RWPE2 (cell line): ENCODE measurements around the gene CPEB1.
A peak's percentile ranks its signal among the peaks of the same experiment; 100 is the strongest.

Experiments used
- ATAC-seq: fragments of 200-7000 bp; cut with Tn5 transposase; 3 replicates; pipeline ENCODE4 v1.9.1; 2021; ENCODE audit warnings: low read depth
- DNase-seq: peaks from one replicate; pipeline ENCODE4 v3.0.0-alpha.2; 2020; ENCODE audit warnings: low spot score
- H3K27ac ChIP-seq: fragments of 450-650 bp; 2 replicates; pipeline ENCODE4 v1.5.1; 2017; ENCODE audit warnings: mild to moderate bottlenecking; ENCODE audit not compliant: poor library complexity, severe bottlenecking
- H3K27me3 ChIP-seq: fragments of 250-450 bp; sonication (Bioruptor Pico); 2 replicates; pipeline ENCODE4 v1.5.1; 2021; ENCODE audit warnings: mild to moderate bottlenecking, moderate library complexity; ENCODE audit not compliant: insufficient read depth, poor library complexity, severe bottlenecking
- H3K36me3 ChIP-seq: fragments of 250-450 bp; sonication (Bioruptor Pico); 2 replicates; pipeline ENCODE4 v1.5.1; 2020; ENCODE audit warnings: low read depth, mild to moderate bottlenecking, moderate library complexity
- H3K4me1 ChIP-seq: fragments of 250-450 bp; sonication (Bioruptor Pico); 2 replicates; pipeline ENCODE4 v1.5.1; 2021; ENCODE audit warnings: mild to moderate bottlenecking, moderate library complexity; ENCODE audit not compliant: insufficient read depth, poor library complexity, severe bottlenecking
- H3K4me3 ChIP-seq: fragments of 250-450 bp; sonication (Bioruptor Pico); 2 replicates; pipeline ENCODE4 v1.5.1; 2021; ENCODE audit warnings: mild to moderate bottlenecking, moderate library complexity; ENCODE audit not compliant: severe bottlenecking
- H3K9me3 ChIP-seq: fragments of 250-450 bp; sonication (Bioruptor Pico); 2 replicates; pipeline ENCODE4 v1.5.1; 2021; ENCODE audit warnings: mild to moderate bottlenecking, moderate library complexity; ENCODE audit not compliant: severe bottlenecking
- TF ChIP-seq, protein P1 (sequence below): fragments of 450-650 bp; IDR thresholded peaks from one replicate; pipeline ENCODE4 v1.5.1; 2017; ENCODE audit warnings: mild to moderate bottlenecking, moderate library complexity; ENCODE audit not compliant: poor library complexity, severe bottlenecking

Gene CPEB1

GRCh38 chr15:82540984-82541431 is 106.2 kb downstream of the CPEB1 start:
- DNase-seq: no peak
- no peaks in the 10 kb centered on the region for H3K27me3 ChIP-seq
- H3K9me3 ChIP-seq: no peaks in the 10 kb centered on the region
- peak overlapping the region; percentile 81 for H3K4me3 ChIP-seq
- ATAC-seq: peak; percentile 9
- peaks cover 17% of the 10 kb centered on the region for H3K4me1 ChIP-seq
- H3K36me3 ChIP-seq: peaks cover 41% of the 10 kb centered on the region
- TF ChIP-seq, protein P1, sequence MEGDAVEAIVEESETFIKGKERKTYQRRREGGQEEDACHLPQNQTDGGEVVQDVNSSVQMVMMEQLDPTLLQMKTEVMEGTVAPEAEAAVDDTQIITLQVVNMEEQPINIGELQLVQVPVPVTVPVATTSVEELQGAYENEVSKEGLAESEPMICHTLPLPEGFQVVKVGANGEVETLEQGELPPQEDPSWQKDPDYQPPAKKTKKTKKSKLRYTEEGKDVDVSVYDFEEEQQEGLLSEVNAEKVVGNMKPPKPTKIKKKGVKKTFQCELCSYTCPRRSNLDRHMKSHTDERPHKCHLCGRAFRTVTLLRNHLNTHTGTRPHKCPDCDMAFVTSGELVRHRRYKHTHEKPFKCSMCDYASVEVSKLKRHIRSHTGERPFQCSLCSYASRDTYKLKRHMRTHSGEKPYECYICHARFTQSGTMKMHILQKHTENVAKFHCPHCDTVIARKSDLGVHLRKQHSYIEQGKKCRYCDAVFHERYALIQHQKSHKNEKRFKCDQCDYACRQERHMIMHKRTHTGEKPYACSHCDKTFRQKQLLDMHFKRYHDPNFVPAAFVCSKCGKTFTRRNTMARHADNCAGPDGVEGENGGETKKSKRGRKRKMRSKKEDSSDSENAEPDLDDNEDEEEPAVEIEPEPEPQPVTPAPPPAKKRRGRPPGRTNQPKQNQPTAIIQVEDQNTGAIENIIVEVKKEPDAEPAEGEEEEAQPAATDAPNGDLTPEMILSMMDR: no peak
- peak overlapping the region; percentile 79 for H3K27ac ChIP-seq

DNA sequence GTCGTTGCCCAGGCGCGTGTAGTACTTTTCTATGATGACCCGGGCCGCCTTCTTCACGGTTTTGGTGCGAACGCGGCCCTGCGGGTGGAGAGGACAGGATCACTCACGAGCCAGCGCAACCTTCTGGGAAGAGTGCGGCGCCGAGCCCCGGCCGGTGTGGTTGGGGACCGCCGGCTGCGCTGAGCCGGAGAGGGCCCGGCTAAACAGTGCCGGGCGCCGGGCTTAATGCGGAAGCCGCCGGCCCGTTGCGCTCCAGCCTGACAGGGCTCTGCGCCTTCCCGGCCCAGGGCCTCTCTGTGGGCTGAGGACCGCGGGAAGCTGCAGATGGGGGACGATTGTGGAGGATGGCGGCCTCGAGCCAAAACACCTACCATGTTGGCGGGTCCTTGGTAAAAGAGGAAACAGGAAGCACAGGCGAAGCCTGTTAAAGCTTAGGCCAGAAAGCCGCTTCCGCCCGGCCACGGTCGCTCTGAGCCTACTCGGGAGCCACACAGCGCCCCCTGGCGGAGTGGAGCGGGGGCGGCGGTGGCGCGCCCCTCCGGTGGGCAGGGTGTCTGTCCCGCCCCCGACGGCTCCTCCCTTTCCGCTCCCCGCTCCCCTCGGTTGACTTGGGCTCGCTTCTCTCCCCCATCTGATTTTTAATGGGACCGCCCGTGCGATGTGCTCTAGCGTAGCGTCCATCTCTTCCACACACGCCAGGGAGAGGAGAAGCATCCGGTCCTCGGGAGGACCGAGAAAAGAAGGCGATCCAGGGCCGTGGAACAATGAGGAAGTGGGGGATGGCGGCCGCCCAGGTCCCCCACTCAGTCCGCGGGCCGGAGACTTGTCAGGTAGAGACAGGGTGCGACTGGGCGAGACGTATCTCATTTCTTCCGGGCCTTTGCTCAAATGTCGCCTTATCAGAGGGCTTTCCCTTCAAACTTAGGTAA is 106.8 kb downstream of the CPEB1 start, which contains the start of gene RPS17:
RPS17 (minus strand) TSS at position 403 of the 929 bp plus-strand sequence; CDS start at position 374, 29 bp downstream.
- Histone ChIP-seq H3K27me3 (no peaks in the 10 kb centered on the region), H3K9me3 (no peaks in the 10 kb centered on the region), H3K36me3 (peaks cover 48% of the 10 kb centered on the region), H3K4me1 (peaks cover 17% of the 10 kb centered on the region), H3K27ac (peak within 1 kb of the TSS; percentile 79), H3K4me3 (peak within 1 kb of the TSS; percentile 81)
- TF ChIP-seq, protein P1: peak; percentile 100
- ATAC-seq (peak; percentile 82), DNase-seq (peak; percentile 97)

- no peaks in the 10 kb centered on the region for H3K9me3 ChIP-seq
- peaks cover 17% of the 10 kb centered on the region for H3K4me1 ChIP-seq
- no peak for ATAC-seq
- H3K4me3 ChIP-seq: peak overlapping the region; percentile 81
- TF ChIP-seq, protein P1: no peak
- no peaks in the 10 kb centered on the region for H3K27me3 ChIP-seq
- H3K27ac ChIP-seq: peak overlapping the region; percentile 79
- DNase-seq: no peak
- H3K36me3 ChIP-seq: peaks cover 55% of the 10 kb centered on the region
Measured at GRCh38 chr15:82539691-82540054, 107.5 kb downstream of the CPEB1 start.

- Histone ChIP-seq H3K4me3 (peak overlapping the region; percentile 81), H3K27me3 (no peaks in the 10 kb centered on the region), H3K4me1 (peaks cover 17% of the 10 kb centered on the region), H3K9me3 (no peaks in the 10 kb centered on the region), H3K36me3 (peaks cover 60% of the 10 kb centered on the region), H3K27ac (peak overlapping the region; percentile 79)
- no peak for DNase-seq
- no peak for ATAC-seq
- TF ChIP-seq, protein P1: no peak
Measured at GRCh38 chr15:82538961-82539690, 108.0 kb downstream of the CPEB1 start.
